DOHH2 (cell line): ENCODE results near the gene URB1.

ENCODE experiments used
- EZH2phosphoT487 ChIP-seq: fragments of 200-600 bp; sonication (generic); IDR thresholded peaks from 2 replicates; pipeline ENCODE4 v1.6.1; 2017; ENCODE audit warnings: borderline replicate concordance, mild to moderate bottlenecking, antibody characterized with exemption, low read length, moderate library complexity, mixed read lengths
- TF ChIP-seq, protein P1 (sequence below): fragments of 200-600 bp; sonication (generic); IDR thresholded peaks from one replicate; pipeline ENCODE4 v1.5.1; 2014; ENCODE audit warnings: antibody characterized with exemption, mild to moderate bottlenecking, low read depth, low read length; ENCODE audit not compliant: poor library complexity, severe bottlenecking

- TF ChIP-seq, protein P1, sequence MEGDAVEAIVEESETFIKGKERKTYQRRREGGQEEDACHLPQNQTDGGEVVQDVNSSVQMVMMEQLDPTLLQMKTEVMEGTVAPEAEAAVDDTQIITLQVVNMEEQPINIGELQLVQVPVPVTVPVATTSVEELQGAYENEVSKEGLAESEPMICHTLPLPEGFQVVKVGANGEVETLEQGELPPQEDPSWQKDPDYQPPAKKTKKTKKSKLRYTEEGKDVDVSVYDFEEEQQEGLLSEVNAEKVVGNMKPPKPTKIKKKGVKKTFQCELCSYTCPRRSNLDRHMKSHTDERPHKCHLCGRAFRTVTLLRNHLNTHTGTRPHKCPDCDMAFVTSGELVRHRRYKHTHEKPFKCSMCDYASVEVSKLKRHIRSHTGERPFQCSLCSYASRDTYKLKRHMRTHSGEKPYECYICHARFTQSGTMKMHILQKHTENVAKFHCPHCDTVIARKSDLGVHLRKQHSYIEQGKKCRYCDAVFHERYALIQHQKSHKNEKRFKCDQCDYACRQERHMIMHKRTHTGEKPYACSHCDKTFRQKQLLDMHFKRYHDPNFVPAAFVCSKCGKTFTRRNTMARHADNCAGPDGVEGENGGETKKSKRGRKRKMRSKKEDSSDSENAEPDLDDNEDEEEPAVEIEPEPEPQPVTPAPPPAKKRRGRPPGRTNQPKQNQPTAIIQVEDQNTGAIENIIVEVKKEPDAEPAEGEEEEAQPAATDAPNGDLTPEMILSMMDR: no peak
- no peak for TF ChIP-seq EZH2phosphoT487
These were observed 11.9 kb downstream of the URB1 start for GRCh38 chr21:32380940-32381339.
